OCI-LY7 (cell line): Measurements from ENCODE around the gene ZGPAT.

Experiments used
- CTCF ChIP-seq: fragments of 200-600 bp; sonication (generic); conservative IDR thresholded peaks from 2 replicates; pipeline ENCODE4 v1.5.1; 2014; ENCODE audit warnings: mild to moderate bottlenecking, antibody characterized with exemption, low read length, moderate library complexity, mixed read lengths
- EZH2phosphoT487 ChIP-seq: fragments of 200-600 bp; sonication (generic); IDR thresholded peaks from 2 replicates; pipeline ENCODE4 v1.6.1; 2018; ENCODE audit warnings: low read depth, borderline replicate concordance, mild to moderate bottlenecking, mixed run types, antibody characterized with exemption, low read length, moderate library complexity, mixed read lengths

- no peak for TF ChIP-seq CTCF
- TF ChIP-seq EZH2phosphoT487: no peak
Measured at GRCh38 chr20:63668351-63668750, 39.5 kb upstream of the ZGPAT start.
